ENCODE measurements around the gene KDM4B.

Gene KDM4B

GRCh38 chr19:5093948-5094718 is 125.2 kb downstream of the KDM4B start:
- DNase-seq = no peak

DNA sequence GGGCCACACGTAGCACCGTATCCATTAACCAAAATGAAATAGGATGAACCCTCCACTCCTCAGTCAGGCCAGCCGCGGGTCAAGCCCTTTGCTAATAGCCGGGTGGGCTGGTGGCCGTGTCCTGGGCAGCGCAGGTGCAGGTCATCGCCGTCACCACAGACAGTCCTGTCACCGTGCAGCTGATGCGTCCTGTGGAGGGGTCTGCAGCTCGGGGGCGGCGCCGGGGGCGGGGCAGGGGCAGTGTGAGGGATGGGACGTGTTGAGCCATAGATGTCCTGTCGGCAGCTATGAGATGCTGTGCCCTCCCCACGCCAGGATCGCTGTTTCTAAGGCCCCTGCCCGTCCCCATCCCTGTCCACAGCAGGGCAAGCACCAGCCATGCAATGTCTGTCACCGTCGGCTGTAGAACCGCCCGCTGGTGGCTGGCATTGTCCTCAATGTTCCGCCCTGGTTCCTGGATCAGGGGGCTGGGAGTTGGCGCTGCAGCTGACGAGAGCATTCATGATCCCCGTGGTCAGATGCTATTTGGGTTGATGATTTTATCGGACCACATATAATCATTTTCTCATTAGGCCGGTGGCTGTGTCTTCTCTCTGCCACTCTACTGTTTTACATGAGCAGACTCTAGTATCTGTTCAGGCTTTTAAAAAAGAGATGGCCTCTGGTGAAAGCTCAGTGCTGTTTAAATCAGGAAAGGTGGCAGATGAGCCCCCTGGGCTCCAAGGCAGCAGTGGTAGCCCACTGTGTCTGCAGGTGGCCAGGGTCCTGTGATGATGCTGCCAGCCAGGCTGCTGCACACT is 126.1 kb downstream of the KDM4B start:
- DNase-seq = no peak

GRCh38 chr19:5095568-5095850 is 126.6 kb downstream of the KDM4B start:
- no peak for DNase-seq

DNA sequence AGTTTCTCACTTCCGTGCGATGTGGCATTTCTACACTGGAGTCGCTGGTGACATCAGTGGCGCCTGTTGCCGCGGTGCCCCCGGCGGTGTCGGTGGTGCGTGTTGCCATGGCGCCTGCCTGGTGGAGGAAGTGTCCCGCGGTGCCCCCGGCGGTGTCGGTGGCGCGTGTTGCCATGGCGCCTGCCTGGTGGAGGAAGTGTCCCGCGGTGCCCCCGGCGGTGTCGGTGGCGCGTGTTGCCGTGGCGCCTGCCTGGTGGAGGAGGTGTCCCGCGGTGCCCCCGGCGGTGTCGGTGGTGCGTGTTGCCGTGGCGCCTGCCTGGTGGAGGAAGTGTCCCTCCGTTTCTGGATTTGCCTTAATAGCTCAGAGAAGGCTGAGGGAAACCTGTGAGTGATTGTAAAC is 127.6 kb downstream of the KDM4B start:
- DNase-seq = no peak

- DNase-seq = no peak
Observed at GRCh38 chr19:5097331-5097930, 128.5 kb downstream of the KDM4B start.

- DNase-seq = no peak
Observed at GRCh38 chr19:5097959-5098623, 129.2 kb downstream of the KDM4B start.

DNA sequence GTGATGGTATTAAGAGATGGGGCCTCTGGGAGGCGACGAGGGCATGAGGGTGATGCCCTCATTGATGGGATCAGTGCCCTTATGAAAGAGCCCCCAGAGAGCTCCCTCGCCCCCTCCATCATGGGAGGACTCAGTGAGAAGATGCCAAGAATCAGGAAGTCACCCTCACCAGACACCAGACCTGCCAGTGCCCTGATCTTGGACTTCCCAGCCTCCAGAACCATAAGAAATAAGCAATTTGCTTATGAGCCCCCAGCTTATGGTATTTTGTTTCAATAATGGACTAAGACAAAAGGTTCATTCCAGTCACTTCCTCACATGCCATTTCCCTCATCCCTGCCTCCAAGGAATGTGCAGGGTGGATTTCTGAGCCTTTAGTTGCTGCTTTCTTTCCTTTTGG is 129.7 kb downstream of the KDM4B start:
- DNase-seq = no peak

- no peak for DNase-seq
Observed at GRCh38 chr19:5099701-5100221, 130.8 kb downstream of the KDM4B start.

DNA sequence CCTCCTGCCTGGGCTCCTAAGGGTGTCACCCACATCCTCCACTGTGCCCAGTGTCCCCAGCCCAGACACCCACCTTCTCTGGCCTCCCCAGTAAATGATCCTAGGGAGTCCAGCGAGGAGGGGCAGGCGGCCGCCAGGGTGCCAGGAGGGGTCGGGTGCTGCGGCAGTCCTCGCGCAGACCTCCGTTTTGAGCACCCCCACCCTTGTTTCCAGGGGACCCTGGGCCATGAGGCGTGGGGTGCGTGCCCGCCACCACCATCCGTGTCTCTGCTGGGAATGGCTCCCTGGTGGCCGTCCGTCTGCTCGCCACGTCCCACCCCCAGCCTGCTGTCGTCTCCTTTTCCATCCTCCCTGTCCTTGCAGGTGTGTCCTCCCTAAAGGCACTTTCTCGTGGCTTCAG is 133.0 kb downstream of the KDM4B start:
- no peak for DNase-seq

DNA sequence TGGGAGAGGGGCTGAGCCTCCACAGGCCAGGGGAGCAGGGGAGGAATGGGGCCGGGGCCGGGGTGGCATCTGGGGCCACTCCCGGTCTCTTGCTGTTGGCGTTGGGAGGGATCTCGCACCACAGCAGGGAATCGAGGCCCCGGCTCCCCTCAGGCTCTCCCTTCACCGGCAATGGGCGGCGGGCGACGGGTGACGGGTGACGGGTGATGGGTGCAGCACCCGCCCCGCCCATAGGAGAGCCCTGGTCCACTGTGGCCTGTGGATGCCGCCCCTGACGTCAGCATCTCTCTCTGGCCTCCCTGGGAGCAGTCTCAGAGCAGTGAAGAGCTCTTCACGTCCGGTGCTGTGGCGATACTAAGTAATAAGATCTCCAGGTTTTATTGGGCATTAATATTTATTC is 133.6 kb downstream of the KDM4B start:
- no peak for DNase-seq

GRCh38 chr19:5103061-5103701 is 134.3 kb downstream of the KDM4B start:
- no peak for DNase-seq

DNA sequence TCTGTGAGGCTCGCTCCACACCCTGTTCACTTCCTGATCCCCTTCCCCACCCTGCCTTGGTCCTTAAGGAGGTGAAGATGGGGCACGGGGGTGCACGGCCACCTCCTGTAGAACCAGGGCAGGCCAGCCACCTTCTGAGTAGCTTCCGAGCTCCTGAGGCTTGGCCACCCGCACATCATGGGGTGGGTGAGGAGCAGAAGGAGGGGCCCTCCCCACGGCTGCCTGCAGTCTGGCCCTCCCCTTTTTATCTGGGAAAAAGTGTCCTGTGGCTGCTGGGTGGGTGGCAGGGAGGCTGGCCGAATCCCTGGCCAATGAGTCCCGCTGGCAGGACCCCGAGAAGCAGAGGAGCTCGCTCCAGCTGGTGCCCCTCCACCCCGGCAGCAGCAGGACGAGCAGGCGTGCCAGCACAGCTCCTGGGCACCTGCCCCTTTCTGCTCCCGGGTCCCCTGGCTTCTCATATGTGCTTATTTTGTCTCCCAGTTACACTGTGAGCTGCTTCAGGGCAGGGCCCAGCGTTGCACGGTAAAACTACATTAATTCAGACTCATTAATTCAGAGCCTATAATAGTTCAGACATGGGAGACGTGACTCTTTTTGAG is 135.0 kb downstream of the KDM4B start:
- no peak for DNase-seq

GRCh38 chr19:5104871-5105351 is 136.0 kb downstream of the KDM4B start:
- no peak for DNase-seq

DNA sequence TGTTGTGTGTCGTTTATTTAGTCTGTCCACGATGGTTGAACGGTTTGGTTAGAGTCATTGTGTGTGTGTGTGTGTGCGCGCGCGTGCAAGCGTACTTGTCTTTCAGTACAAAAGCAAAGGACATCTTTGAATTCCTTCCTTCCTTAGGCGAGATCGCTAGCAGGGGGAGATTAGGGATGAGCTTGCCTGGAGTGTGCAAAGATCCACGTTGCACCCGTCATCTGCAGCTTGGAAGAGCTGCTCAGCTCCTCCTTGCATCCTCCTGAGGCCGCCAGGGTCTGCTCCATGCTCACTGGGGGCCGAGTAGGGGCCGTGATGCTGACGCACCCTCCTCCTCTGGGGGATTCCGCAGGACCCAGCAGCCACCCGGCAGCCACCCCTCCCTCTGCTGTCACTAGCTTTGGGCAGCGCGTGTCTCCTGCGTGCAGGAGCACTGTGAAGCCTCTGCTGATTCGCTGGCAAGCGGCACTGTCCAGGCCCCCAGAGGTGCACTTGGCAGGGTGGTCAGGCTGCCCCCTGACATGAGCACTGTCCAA is 137.3 kb downstream of the KDM4B start:
- no peak for DNase-seq

DNA sequence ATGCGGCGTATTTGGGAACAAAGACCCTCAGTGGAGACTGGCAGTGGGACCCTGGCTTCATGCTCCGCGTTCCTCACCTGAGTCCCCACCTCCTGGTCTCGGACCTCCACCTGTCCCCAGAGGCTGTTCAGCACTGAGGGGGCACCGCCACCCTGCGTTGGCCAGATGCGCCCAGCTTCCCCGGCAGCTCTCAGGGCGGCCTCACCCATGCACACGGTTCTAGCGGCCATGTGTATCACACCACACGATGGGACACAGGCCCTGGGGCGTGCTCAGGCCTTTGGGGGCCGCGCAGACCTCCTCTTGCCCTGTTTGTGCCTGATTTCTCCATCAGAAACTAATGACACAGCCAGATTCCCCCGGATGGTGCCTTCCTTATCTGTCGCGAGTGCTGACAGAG is 138.1 kb downstream of the KDM4B start:
- no peak for DNase-seq

DNA sequence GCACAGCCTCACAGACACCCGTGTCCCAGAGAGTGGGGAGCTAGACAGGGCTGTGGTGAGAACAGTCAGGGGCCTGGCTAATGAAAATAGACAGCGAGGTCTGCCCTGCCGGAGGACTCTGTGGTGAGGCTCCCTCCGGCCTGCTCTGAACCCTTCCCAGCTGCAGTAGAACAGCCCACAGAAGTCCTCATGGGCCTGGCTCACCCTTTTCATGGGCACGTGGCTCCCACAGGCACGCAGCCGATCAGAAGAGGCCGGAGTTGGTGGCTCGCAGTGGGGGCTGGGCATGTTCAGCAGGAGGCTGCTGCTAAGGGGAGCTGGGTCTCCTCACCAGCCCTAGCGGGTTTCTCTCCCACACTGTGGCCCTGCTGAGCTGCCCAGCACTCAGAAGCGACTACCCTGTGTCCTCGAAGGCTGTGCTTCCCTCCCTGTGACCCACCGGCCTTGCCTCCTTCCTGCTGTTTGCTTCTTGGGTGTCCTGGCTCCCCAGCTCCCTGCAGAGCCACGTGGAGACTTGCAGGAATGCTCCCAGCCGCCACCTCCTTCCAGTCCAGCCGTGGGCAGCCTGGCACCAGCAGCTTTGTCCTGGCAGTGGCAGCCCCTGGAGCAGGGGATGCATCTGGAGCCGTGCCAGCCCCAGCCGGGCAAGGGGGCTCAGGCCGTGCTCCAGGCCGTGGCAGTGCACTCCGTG is 138.7 kb downstream of the KDM4B start:
- no peak for DNase-seq

- DNase-seq = no peak
Observed at GRCh38 chr19:5108123-5108596, 139.2 kb downstream of the KDM4B start.

DNA sequence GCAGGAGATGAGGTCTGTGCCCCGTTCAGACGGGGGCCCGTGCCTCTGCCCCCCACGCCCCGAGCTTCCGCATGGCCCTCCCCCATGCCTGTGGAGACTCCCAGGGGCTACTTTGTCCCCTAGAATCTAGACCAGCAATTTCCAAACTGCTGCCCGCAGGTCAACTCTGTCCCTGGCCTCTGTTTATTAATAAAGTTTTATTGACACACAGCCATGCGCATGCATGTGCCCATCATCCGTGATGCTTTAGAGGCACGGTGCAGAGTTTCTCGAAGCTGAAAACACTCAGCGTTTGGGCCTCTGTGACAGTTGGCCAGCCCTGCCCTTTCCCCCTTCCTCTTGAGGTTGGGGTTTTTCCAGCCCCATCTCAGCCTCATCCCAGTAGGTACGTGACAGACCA is 140.0 kb downstream of the KDM4B start:
- no peak for DNase-seq

GRCh38 chr19:5109560-5109959 is 140.6 kb downstream of the KDM4B start:
- DNase-seq = no peak

GRCh38 chr19:5110546-5110945 is 141.6 kb downstream of the KDM4B start:
- no peak for DNase-seq

DNA sequence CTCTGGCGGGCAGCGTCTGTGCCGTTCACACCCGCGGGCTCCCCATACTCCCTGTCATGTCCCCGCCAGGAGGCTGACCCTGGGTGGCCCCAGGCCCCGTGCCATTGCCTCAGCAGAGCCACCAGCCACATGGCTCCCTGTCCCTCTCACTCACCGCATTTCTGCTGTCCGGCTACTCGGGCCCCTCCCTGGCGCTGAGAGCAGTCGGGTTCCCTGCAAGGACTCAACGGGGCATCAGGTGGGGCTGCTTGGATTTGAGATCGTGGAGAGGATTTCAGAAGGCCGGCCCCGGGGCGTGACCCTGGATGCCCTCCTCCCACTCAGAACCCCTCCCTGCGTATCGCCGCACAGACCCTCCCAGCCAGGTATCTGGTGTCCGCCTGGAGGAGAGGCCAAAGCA is 142.1 kb downstream of the KDM4B start:
- DNase-seq = no peak

Measured in activated CD4-positive, alpha-beta T cell treated with anti-CD3 and anti-CD28 coated beads, Interleukin-2, amount 50 U/mL, for 1 hour (primary cell).